GM18511 (cell line): ENCODE data around the gene ANKRD65.
"Not testable (repeated sequence)": the region's sequence is repeated elsewhere in the genome, so short reads cannot be mapped to it uniquely, and the experiment has no call there.

Experiments
- ATAC-seq: cut with Tn5 transposase; IDR thresholded peaks from one replicate; pipeline ENCODE4 v1.9.1; 2021; ENCODE audit warnings: mild to moderate bottlenecking, moderate library complexity; ENCODE audit not compliant: unreplicated experiment

The ANKRD65 gene

DNA sequence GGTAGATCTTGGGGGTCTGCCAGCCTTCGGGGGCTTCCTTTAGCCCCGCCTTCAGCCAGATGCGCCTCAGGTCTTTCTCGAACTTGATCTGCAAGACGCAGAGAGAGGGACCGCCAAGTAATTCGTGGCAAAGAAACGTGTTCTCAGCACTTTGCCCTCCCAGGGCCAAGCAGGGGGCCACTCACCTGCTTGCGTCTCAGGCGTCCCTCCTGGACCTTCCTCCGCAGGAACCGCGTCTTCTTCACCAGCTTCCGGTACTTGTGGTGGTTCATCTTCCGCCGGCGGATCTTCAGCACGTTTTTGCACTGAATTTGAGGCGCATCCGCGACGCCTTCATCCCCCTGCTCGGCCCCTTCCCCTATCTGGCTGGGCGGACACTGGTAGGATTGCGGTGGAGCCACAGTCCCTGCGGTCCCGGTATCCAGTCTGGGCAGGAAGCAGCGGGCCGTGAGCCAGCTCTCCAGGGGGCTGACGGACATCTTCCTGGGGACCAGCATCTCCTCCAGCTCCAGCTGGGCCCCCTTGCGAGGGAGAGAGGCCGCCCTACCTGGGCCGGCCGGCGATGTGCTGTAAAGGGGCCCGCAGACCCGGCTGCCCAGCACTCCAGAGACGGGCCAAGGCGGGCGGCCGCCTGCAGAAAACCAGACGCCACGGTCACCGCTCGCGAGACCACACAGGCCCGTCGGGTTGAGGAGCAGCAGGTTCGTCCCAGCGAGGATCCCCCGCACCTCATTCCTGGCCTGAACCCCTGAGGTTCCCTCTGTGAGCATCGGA is 47.1 kb downstream of the ANKRD65 start:
- no peak for ATAC-seq

DNA sequence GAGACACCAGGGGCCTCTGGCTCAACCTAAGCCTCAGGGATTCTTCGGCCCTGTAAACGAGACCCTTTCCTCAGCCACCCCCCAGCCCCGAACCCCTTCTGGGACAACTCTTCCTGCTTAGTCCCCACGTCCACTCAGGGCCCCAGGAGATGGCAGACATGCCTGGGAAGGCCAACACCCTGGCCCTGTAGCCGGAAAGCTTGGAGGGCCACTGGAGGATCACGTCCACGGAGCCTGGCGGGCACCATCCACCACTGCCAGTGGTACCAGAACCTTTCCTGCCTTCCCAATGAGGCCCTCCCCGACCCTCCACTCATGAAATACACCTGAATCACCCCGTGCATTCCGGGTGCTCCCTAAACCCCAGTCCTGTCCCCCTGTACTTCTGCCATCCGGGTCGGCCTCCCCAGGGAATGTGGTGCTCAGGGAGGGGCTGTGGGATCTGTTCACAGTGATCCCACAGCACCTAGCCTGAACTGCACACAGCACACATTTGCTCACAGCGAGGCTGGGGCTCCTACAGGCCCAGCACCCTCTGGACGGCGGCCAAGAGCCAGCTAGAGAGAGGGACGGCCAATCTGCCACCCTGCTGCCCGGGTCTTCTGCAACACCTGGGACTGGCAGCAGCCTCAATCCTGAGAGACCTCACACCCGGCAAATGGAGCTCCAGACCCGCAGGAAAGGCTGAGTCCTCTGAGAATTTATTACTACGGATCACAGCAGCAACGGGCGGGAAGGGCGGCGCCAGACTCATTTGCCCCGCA is 47.8 kb downstream of the ANKRD65 start:
- ATAC-seq: no peak

DNA sequence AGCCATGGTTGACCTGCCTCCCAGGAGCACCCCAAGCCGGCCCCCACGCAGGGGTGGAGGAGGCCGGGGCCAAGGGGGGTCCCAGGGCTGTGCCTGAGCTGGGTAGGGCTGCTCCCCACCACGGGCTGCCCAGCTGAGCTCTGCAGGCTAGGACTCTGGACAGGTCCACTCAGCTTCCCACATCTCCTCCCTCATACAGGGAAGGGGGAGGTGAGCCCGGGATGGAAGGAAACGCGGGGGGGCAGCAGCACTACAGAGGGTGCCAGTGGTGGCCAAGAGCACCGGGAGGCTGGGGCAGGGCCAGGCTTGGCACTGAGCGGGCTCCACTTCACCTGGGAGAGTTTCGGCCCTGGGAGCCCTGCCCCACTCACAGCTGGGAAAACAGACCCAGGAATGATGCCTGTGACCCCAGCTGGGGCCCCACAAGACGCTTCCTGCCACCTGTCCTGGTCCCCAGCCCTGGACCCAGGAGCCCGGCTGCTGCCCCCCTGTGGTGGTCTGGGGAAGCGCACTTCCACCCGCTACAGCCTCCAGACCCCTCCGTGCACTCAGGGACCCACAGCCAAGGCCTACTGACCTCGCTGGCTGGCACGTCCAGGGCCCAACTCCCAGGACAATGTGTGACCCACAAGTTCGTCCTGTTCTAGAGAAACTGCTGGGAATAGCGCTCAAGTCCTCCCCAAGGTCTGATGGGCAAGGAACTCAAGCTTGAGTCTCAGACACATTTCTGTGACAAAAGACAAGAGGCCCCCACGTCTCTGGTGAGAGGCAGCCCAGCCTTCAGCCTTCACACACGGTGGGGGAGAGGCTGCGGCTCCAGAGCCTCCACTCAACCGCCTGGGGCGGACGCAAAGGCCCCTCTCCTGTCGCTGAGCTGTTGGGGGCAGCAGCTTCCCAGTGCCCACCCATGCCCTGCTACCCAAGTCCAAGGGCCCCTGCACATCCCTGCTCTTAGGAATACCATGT is 49.0 kb downstream of the ANKRD65 start:
- ATAC-seq: no peak

DNA sequence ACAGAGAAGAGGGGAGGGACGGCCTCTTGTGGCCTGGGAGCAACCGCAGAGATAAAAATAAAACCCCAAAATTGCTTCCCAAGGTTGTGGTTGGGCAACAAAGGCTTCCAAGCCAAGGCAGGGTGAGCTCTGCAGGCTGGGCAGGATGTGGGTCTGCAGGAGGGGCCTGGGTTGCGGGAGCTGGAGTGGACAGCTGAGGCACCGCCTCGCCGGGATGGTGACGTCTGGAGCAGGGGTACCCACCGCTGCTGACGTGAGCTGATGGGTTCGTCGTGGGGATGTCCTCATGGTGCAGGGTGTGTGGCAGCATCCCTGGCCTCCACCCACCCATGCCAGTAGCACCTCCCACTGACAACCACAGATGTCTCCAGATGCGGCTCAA is 49.7 kb downstream of the ANKRD65 start:
- ATAC-seq: no peak

DNA sequence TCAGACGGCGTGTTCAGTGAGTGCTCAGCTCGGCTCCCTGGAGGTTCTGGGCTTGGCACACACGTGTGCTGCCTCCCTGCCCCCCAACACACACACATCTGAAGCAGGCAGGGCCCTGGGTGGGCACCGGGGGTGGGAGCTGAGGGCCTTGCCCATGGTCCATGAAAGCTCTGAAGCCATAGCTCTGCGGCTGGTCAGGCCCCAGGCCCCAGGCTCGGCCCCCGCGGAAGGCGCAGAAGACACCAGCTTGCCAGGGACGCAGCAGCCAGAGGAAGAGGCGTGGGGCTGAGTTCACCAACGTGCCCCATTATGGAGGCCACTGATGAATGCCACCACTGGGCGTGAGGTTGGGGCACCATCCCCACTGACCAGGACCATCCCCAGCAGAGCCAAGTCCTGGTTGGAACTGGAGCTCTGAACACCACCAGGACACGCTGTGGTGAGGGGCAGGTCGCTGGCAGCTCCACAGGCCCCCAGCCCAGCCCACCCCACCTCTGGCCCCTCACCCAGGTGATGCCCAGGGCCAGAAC is 50.2 kb downstream of the ANKRD65 start:
- no peak for ATAC-seq

DNA sequence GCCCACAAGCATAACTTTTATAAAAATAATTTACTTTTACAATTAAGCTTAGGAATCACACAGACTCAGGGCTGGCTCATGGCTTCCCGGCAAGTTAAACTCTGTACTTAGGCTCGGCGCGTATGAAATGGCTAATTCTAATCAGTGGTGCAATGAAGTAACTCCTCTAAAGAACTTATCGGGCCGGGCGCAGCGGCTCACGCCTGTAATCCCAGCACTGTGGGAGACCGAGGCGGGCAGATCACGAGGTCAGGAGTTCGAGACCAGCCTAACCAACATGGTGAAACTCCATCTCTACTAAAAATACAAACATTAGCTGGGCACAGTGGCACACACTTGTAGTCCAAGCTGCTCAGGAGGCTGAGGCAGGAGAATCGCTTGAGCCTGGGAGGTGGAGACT is 51.0 kb downstream of the ANKRD65 start:
- ATAC-seq: not testable (repeated sequence)
